ENCODE measurements around the gene UBE2Q1.

Gene UBE2Q1

DNA sequence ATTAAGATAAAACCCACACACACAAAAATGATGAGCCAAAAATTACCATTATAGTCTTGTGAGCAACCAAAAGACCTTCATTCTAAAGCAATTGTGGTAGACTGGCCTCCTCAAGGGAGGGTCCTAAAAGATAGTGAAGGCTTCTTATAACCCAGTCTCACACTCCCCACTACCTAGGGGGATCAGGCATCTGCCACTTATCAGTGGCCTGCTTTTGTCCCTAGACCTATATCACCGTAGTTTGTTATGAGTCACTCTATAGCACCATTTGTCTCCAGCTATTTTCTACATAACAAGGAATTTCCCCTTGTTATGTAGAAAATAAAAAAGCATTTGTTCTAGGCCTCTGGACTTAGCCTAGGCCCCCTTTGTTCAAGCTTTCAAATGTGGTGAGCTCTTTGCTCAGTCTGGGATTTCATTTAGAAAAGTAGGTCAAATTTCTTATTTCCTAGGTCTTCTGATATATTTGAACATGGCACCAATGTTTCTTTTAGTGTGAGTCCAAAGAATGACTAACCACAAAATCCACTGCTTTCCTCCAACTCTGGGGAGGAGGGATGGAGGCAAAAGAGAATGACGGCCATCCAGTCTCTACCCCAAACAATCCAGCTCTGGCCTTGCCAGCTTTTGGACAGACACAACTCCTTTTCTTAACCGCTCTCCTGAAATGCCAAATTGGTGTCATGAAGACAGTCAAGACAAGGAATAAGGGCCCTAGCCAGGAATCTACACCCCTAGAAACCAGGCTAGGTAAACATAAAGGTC is 40.6 kb upstream of the UBE2Q1 start:
- TF ChIP-seq, protein P1, sequence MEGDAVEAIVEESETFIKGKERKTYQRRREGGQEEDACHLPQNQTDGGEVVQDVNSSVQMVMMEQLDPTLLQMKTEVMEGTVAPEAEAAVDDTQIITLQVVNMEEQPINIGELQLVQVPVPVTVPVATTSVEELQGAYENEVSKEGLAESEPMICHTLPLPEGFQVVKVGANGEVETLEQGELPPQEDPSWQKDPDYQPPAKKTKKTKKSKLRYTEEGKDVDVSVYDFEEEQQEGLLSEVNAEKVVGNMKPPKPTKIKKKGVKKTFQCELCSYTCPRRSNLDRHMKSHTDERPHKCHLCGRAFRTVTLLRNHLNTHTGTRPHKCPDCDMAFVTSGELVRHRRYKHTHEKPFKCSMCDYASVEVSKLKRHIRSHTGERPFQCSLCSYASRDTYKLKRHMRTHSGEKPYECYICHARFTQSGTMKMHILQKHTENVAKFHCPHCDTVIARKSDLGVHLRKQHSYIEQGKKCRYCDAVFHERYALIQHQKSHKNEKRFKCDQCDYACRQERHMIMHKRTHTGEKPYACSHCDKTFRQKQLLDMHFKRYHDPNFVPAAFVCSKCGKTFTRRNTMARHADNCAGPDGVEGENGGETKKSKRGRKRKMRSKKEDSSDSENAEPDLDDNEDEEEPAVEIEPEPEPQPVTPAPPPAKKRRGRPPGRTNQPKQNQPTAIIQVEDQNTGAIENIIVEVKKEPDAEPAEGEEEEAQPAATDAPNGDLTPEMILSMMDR (IDR thresholded peaks at IDR 0.05; ENCODE audit: control insufficient read depth, insufficient read depth, low read depth, low read length, missing control alignments) = no peak
- no peak for DNase-seq (ENCODE audit: low read depth)
- H3K4me3 ChIP-seq (ENCODE audit: control insufficient read depth, low read depth, low read length) = no peak overlapping the region

DNA sequence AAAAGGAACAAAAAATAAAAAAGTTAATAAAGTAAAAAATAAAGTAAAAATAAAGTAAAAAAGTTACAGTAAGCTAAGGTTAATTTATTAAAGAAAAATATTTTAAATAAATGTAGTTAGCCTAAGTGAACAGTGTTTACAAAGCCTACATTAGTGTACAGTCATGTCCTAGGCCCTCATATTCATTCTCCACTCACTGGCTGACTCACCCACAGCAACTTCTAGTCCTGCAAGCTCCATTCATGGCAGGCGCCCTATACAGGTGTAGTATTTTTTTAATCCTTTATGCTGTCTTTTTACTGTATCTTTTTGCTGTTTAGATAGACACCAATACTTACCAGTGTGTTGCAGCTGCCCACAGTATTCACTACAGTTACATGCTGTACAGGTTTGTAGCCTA is 37.2 kb upstream of the UBE2Q1 start:
- no peak for DNase-seq (ENCODE audit: low read depth)
- TF ChIP-seq, protein P1 (IDR thresholded peaks at IDR 0.05; ENCODE audit: control insufficient read depth, insufficient read depth, low read depth, low read length, missing control alignments) = no peak
- H3K4me3 ChIP-seq (ENCODE audit: control insufficient read depth, low read depth, low read length) = no peak overlapping the region

DNA sequence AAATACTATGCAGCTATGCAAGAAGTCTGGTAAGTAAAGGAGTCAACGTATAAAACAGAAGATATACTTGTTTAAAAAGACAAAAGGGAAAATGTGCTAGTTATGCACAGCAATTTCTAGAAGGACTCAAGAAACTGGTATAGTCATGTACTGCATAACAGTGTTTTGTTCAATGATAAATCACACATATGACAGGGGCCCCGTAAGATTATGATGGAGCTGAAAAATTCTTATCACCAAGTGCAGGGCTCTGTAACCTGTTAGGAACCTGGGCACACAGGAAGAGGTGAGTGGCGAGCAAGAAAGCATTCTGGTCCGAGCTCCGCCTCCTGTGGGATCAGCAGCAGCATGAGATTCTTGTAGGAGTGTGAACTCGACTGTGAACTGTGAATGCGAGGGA is 36.3 kb upstream of the UBE2Q1 start:
- DNase-seq (ENCODE audit: low read depth) = no peak
- TF ChIP-seq, protein P1 (IDR thresholded peaks at IDR 0.05; ENCODE audit: control insufficient read depth, insufficient read depth, low read depth, low read length, missing control alignments) = no peak

DNA sequence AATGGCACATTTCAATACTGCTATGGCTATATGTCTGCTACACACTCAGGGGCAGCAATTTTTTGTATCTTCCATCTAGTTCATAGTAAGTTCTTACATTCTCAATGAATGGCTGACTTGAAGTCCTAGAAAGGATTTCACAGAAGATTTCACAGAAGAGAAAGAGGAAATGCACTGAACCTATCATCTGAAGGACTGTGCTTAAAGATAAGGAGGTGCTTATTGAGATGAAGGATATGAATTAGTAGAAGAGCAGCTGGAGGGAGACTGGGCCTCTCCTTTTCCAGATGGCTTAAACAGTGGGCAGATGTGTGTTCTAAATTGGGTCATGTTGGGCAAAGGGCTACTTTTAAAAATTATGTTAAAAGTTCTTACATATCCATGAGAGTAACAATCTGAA is 34.9 kb upstream of the UBE2Q1 start:
- no peak overlapping the region for H3K4me3 ChIP-seq (ENCODE audit: control insufficient read depth, low read depth, low read length)
- no peak for DNase-seq (ENCODE audit: low read depth)
- TF ChIP-seq, protein P1 (IDR thresholded peaks at IDR 0.05; ENCODE audit: control insufficient read depth, insufficient read depth, low read depth, low read length, missing control alignments) = no peak

More for the DNA sequence above, 36.3 kb upstream of the UBE2Q1 start:
- no peak overlapping the region for H3K4me3 ChIP-seq (ENCODE audit: control insufficient read depth, low read depth, low read length)

GRCh38 chr1:154591206-154591605 is 32.7 kb upstream of the UBE2Q1 start:
- no peak overlapping the region for H3K4me3 ChIP-seq (ENCODE audit: control insufficient read depth, low read depth, low read length)
- TF ChIP-seq, protein P1 (IDR thresholded peaks at IDR 0.05; ENCODE audit: control insufficient read depth, insufficient read depth, low read depth, low read length, missing control alignments) = no peak
- DNase-seq (ENCODE audit: low read depth) = no peak

DNA sequence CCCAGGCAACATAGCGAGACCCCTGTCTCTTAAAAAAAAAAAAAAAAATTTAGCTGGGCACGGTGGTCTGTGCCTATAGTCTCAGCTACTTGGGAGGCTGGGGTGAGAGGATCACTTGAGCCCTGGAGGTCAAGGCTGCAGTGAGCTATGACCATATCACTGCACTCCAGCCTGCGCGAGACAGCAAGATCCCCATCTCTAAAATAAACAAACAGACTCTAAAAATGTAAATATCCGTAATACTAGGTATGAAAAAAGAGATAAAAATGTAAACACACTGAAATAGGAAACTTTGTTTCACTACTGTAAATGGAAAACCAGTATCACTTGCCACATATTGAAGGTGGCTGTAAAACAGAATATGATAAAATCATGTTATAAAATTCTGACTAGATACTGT is 32.3 kb upstream of the UBE2Q1 start:
- no peak overlapping the region for H3K4me3 ChIP-seq (ENCODE audit: control insufficient read depth, low read depth, low read length)
- no peak for DNase-seq (ENCODE audit: low read depth)
- TF ChIP-seq, protein P1 (IDR thresholded peaks at IDR 0.05; ENCODE audit: control insufficient read depth, insufficient read depth, low read depth, low read length, missing control alignments) = no peak
